NCI-H82 (cell line): ENCODE results near the gene TPI1.
"Not testable (repeated sequence)": the region's sequence is repeated elsewhere in the genome, so short reads cannot be mapped to it uniquely, and the experiment has no call there.

Experiments
- DNase-seq: peaks from one replicate; lab custom pipeline; 2025; lab: John Stamatoyannopoulos, UW

TPI1 gene

DNA sequence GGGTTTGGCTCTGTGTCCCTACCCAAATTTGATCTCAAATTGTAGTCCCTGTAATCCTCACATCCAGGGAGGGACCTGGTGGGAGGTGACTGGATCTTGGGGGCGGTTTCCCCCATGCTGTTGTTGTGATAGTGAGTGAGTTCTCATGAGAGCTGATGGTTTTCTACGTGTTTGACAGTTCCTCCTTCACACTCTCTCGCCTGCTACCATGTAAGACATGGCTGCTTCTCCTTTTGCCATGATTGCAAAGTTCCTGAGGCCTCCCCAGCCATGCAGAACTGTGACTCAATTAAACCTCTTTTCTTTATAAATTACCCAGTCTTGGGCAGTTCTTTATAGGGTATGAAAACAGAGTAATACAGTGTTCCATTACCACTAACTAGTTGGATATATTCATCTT is 27.0 kb downstream of the TPI1 start:
- DNase-seq: no peak

DNA sequence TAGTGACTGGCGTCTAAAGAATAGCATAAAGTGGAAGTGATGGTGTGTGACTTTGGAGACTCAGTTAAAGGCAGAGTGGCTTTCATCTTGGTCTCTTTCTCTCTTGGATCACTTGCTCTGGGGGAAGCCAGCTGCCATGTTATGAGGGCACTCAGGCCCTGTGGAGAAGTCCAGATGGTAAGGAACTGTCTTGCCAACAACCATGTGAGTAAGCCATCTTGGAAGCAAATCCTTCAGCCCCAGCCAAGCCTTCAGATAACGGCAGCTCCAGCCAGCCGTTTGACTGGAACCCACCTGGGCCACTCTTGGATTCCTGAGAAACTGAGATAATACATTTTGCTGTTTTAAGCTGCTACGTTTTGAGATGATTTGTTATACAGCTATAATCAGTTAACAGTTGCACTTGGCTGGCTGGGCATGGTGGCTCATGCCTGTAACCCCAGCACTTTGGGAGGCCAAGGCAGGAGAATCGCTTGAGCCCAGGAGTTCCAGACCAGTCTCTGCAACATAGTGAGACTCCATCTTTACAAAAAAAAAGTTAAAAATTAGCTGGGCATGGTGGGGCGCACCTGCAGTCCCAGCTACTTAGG is 29.6 kb downstream of the TPI1 start:
- DNase-seq: no peak

DNA sequence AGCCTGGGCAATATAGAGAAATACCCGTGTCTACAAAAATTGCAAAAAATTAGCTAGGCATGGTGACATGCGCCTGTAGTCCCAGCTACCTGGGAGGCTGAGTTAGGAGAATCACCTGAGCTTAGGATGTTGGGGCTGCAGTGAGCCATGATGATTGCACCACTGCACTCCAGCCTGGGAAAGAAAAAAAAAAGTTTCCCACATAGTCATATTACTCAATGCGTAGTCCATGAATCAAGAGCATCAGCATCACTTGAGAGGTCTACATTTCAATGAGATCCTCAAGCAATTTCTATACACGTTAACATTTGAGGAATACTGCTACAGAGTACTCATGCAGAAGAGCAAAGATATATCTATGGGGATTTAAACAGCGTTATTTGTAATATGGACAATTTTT is 32.1 kb downstream of the TPI1 start:
- DNase-seq: no peak

DNA sequence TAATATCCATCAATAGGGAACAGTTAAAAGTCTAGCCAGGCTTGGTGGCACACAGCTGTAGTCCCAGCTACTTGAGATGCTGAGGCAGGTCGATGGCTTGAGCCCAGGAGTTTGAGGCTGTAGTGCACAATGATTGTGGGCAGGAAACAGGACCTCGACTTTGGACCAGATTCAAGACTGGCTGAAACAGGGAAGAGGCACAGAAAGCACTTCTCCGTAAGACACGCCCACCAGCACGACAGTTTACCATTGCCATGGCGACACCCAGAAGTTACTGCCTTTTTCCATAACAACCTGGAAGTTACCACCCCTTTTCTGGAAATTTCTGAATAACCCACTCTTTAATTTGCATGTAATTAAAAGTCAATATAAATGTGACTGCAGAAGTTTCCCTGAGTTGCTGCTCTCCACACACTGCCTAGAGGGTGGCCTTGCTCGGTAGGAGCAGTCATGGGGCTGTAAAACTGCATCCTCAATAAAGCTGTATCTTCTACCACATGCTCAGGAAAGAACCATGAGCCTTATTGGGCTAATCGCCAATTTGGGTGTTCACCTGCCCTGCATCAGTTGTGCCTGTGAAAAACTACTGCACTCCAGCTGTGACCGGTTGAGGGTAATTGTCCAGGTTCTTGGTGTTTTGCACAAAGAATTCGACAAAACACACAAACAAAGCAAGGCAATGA is 32.6 kb downstream of the TPI1 start:
- no peak for DNase-seq

DNA sequence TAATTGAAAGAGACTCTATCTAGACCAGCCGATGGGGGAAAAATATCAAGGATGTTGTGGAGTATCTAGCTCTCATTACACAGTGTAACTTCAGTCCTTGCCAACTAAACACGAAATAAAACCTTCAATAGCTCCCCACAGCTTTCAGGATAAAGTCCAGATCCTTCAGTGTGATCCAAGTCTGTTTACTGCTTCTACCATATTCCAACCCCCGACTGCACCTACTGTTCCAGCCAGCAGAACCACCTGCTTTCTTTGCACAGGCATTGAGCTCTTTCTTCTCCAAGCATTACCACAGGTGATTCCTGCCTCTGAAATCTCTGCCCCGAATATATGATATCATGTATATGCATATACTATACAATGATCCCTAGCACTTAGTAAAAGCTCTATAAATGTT is 35.1 kb downstream of the TPI1 start:
- DNase-seq: peak; percentile 77

DNA sequence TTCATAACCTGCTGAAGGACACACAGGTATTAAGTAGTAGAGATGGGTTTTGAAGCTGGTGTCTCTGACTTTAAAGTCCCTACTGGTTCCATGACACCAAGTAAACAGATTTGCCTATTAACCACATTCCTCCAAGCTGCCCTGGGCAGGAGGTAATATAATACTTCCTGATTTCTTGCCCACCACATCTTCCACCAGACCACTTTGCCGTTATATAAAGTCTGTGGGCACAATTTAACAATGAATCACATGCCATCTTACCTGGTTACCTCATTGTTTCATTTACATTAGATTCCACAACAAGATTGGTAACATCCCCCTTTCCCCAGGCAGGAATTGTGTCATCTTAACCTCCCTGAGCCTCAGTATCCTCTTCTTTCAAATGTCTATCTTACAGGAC is 36.4 kb downstream of the TPI1 start:
- DNase-seq: no peak

DNA sequence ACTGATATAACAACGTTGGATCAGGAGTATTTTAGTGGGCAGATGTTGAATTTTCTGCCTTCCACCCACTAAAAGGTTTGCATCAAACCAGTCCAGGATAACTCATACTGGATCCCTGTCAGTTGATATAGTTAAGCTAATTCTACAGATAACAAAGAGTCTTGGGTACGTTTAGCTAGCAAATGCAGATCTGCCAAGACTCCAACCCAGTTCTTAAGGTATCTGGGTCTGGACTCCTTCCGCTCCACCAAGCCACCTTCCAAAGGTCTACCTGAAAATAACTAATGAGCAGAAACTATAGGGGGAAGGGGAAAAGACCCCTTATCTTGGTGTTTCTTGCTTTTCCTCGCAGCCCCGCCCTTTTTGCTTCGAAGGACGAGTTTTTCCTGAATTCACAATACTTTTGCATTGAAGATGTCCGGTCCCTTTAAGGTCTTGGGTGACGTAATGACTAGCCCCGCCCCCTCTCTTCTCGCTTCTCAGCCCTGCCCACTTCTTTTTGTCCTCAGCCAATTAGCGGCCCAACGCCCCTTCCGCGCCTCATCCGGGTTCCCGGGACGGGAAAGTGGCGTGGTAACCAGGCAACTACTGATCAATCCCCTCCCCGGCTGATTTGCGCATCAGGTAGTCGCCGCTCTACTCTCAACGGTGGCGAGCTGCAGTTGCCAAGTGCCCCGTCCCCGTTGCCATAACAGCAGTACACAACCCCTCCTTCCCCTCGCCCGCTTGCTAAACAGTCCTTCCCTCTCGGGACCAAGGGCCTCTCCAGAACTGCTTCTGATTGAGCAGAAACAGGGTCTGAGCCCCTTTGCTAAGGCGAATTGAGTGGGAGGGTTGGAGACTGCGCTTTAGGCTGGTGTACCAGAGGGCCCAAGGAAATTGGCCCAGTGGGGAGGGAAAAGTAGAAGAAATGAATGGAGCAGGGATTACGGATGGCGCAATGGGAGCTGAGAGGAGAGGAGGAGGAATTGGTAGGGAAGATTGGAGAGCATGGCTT is 37.2 kb downstream of the TPI1 start, which contains the start of gene LRRC23:
TSS of gene LRRC23 (plus strand) at position 543 of the 997 bp plus-strand sequence. CDS start 812 bp downstream, outside the sequence.
- DNase-seq: peak; percentile 100

DNA sequence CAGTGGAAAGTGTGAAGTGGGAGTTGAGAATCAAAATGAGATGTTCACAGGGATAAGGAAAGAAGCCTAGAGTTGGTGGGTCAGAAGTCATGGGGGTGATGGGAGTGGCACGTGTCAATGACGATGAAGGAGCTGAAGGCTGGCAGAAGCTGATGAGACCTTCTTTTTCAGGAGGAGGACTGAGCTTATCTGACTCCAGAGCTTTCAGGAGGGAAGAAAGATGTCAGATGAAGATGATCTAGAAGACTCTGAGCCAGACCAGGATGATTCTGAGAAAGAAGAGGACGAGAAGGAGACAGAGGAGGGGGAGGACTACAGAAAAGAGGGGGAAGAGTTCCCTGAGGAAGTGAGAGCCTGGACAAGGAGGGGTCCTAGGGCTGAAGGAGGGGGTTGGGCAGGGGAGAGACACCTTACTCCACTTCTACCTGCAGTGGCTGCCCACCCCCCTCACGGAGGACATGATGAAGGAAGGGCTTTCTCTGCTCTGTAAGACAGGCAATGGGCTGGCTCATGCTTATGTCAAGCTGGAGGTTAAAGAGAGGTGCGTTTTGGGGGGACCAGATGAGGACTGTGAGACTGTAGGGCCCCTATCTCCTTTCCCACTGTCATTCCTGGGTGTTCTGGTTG is 38.2 kb downstream of the TPI1 start:
- no peak for DNase-seq

DNA sequence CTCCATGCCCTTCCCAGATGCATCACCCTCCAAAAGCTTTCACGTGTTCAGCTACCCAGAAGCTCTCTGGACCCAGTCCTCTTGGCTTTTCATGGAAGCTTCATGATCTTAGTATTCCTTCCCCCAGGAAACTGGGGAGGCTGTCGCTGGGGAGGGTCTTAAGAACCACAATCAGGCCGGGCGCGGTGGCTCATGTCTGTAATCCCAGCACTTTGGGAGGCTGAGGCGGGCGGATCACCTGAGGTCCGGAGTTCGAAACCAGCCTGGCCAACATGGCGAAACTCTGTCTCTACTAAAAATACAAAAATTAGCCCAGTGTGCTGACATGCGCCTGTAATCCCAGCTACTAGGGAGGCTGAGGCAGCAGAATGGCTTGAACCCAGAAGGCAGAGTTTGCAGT is 40.8 kb downstream of the TPI1 start:
- DNase-seq: not testable (repeated sequence)

DNA sequence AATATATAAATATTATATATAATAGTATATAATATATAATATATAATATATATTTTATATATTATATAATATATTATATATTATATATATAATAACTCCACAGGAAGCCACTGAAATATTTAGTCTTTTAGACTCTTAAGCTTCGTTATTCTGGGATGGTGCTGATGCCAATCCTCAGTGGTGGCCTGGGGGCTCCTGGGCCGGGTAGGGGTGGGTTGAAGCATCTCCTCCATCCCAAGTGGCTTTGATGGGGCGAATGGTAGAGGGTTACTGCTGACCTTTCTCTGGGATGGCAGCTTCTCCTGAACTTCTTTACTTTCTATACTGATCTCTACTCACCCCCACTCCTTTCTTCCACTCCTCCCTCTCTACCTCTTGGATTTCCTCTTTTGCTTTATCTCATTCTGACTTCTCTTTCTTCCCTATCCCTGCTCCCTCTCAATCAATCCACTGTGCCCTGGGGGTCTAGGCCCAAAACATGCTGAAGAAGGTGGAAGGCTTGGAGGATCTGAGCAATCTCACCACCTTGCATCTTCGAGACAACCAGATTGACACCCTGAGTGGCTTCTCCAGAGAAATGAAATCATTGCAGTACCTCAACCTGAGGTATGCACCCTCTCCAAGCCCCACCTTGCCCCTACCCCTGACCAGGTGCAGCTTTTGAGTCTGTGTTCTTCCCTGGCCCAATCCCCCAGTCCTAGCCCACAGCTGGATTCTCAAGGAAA is 42.3 kb downstream of the TPI1 start:
- DNase-seq: no peak

DNA sequence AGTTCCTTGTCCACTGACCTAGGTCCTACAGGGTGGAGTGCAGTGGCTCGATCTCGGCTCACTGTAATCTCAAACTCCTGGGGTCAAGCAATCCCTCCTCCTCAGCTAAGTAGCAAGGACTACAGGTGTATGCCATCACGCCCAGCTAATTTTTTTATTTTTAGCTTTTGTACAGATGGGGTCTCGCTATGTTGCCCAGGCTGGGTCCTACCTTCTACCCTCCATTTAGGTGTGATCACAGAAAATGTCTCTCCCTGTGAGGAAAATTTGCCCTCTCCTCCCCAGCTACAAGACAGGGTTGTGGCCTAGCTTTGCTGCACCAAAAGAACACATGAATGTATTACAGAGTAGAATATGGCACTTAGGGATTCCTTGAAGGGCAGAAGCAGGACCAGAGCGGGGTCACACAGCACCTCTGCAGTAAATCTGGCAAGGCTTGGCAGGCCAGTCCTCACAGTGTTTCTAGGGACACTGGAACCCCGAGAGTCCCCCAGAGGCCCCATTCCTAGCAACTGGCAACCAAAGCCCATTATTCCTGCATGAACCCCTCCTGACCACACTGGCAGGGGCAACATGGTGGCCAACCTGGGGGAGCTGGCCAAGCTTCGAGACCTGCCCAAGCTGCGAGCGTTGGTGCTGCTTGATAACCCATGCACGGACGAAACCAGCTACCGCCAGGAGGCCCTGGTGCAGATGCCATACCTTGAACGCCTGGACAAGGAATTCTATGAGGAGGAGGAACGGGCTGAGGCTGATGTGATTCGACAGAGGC is 45.0 kb downstream of the TPI1 start:
- no peak for DNase-seq

DNA sequence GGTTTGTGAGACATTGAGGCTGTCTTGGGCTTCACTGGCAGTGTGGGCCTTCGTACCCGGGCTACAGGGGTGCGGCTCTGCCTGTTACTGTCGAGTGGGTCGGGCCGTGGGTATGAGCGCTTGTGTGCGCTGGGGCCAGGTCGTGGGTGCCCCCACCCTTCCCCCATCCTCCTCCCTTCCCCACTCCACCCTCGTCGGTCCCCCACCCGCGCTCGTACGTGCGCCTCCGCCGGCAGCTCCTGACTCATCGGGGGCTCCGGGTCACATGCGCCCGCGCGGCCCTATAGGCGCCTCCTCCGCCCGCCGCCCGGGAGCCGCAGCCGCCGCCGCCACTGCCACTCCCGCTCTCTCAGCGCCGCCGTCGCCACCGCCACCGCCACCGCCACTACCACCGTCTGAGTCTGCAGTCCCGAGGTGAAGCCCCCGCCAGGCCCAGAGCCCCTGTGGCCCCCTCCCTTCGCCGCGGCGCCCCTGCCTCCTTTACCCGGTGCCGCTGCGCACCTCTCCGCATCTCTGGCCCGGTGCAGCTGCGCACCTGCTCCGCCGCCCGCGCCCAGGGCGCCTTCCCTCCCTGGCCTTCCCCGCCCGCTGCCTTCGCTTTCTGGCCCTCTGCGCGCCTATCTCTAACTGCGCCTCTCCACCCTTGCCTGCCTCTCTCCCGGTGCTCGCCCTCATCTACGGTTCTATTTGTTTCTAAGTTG is 47.1 kb downstream of the TPI1 start, which contains the start of gene ENO2:
TSS of gene ENO2 (plus strand) at position 335 of the 701 bp plus-strand sequence. CDS start 1,253 bp downstream, outside the sequence.
- peak; percentile 79 for DNase-seq

DNA sequence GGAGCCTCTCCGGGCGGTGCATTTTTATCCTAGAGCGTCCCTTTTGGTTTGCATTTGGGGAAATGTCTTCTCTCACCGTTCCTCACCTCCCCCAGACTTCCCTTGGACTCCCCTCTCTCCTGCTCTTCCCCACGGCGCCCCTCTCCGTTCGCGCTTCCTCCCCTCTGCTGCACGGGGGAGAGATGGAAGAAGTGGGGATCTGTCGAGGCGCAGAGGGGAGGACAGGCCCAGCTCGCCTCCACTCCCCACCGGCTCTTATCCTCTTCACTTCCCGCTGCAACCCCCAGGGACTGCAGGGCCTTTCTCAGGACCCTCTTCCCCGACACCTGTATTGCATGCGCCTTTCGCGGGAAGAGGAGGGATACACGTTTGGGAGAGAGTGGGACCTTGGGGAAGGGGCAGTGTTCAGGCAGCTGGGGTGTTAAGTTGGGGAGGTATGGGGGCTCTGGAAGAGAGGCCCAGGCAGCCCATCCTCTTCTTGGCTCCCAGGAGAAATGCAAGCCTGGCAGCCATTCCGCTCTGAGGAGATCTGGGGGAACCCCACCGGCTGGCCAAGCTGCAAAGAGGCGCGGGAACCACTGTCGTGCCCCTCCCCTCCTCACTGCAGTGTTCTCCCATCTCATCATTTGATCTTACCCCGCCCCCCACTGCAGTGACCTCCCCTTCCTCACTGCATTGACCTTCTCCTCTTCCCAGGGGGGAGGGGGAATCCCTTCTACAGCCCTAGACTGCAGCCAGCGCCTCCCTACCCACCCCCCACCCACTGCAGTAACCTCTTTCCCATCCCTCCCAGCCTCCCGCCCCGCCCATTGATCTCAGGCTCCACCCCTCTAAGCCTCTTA is 47.8 kb downstream of the TPI1 start:
- DNase-seq: peak; percentile 99

DNA sequence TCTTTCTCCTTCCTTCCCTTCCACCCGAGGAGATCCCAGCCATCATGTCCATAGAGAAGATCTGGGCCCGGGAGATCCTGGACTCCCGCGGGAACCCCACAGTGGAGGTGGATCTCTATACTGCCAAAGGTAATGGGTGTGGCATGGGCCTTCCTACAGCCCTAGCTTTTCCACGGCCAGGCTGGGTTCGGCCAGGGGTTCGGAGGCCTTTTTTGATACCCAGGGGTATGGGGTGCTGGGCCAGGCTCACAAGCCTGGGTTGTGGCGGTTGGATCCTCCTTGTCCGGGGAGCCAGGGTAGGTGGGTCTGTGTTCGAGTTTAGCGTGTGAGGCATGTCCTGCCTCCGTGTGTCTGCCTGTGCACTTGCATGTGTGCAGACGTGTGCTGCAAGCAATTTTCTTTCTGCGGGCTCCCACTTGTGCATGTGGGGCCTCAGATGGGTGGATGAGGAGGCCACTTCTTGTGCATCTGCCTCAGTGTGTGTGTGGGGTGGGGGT is 48.5 kb downstream of the TPI1 start:
- DNase-seq: no peak

DNA sequence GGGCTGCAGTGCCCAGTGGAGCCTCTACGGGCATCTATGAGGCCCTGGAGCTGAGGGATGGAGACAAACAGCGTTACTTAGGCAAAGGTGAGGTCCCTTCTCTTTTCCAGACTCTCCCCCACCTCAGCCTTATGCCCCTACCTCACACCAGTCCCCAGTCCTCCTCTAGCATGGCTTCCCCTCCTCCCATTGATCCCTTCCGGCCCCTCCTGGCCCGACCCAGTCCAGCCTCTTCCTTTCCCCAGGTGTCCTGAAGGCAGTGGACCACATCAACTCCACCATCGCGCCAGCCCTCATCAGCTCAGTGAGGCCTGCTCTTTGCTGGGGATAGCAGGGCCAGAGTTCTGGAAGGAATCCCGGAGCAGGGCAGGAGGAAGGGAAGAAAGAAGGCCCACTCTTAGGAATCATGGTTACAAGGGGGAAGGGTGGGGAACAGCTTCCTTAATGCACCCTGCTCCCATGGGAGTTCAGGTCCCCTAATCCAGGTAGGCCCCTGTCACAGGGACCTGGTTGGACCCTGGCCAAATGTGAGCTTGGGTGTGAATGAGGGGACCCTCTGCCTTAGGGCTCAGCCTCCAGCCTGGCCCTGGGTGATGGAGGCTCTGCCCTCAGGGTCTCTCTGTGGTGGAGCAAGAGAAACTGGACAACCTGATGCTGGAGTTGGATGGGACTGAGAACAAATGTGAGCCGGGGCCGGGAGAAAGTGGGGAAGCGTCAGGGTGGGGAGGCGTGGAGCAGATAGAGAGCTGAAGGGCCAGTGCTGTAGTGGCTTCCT is 49.3 kb downstream of the TPI1 start:
- DNase-seq: no peak

DNA sequence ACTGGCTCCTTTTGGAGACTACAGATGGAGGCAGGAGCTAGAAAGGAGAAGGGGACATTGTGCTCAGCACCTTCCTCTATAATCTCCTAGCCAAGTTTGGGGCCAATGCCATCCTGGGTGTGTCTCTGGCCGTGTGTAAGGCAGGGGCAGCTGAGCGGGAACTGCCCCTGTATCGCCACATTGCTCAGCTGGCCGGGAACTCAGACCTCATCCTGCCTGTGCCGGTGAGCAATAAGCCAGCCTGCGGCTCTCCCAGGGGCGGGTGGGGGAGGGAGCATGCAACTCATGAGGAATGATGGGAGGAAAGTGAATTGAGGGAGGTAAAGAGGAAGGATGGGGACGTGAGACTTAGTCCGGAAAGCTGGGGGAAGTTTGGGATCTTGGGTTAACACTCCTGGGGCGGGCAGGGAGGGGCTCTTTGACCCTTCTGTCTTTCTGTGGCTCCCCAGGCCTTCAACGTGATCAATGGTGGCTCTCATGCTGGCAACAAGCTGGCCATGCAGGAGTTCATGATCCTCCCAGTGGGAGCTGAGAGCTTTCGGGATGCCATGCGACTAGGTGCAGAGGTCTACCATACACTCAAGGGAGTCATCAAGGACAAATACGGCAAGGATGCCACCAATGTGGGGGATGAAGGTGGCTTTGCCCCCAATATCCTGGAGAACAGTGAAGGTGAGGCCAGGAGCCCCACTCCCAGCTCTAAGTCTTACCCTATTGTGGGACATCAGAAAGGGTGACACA is 50.3 kb downstream of the TPI1 start:
- no peak for DNase-seq

DNA sequence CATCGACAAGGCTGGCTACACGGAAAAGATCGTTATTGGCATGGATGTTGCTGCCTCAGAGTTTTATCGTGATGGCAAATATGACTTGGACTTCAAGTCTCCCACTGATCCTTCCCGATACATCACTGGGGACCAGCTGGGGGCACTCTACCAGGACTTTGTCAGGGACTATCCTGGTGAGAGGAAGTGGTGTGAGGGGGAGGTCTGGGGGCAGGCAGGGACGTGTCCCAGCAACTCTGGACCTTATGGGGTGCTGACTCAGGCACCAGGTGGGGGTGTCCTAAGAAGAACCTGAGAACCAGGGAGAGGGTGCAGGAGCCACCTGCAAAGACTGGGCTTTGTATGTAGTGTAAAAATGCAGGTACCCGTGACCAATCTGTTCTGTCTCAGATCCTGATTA is 52.3 kb downstream of the TPI1 start:
- no peak for DNase-seq
